Fibroblast of lung (primary cell): ENCODE results near the gene PTPN9.

Experiments
- CTCF ChIP-seq, 2 donors: IDR thresholded peaks in 1 of 2; conservative IDR thresholded peaks in 1 of 2; 1 replicate in 1 of 2; 2 replicates in 1 of 2; pipeline ENCODE4 v1.5.1; 2011 to 2012; ENCODE audit warnings: low read length in 2 of 2, control low read depth in 1 of 2, inconsistent platforms in 1 of 2, low read depth in 1 of 2, mild to moderate bottlenecking in 1 of 2
- EZH2 ChIP-seq: IDR thresholded peaks from 2 replicates; pipeline ENCODE4 v1.5.1; 2012; ENCODE audit warnings: low read length, control low read depth, mild to moderate bottlenecking; ENCODE audit errors: missing control alignments

GRCh38 chr15:75460646-75461045 is 118.5 kb downstream of the PTPN9 start:
- no peak for TF ChIP-seq CTCF (conservative IDR thresholded peaks at IDR 0.05 in 1 of 2, IDR thresholded peaks at IDR 0.05 in 1 of 2; ENCODE audit: low read depth in 1 of 2, low read length in 2 of 2)
- TF ChIP-seq EZH2 = no peak
